GM13976 (cell line): Measurements from ENCODE around the gene NIF3L1.

Experiments used
- DNase-seq: peaks from one replicate; pipeline ENCODE4 v3.0.0; 2012; ENCODE audit warnings: low spot score
- CTCF ChIP-seq: IDR thresholded peaks from 2 replicates; pipeline ENCODE4 v1.5.1; 2012; ENCODE audit warnings: borderline replicate concordance, mild to moderate bottlenecking; ENCODE audit not compliant: insufficient read depth; ENCODE audit errors: extremely low read depth, missing control alignments, control extremely low read depth
- in situ Hi-C: fragments of 300-500 bp; cut with MboI; formaldehyde crosslinking; loops from one replicate; pipeline ENCODE4 v1.12.0; 2022; ENCODE audit warnings: low sequenced_read_pairs, mixed read lengths, inconsistent platforms; ENCODE audit not compliant: unreplicated experiment

NIF3L1 gene

GRCh38 chr2:200861617-200862155 is 27.5 kb upstream of the NIF3L1 start:
- no peak for DNase-seq
- no peak for TF ChIP-seq CTCF
- in situ Hi-C loops = no loop called here

GRCh38 chr2:200862532-200863000 is 26.6 kb upstream of the NIF3L1 start:
- no peak for TF ChIP-seq CTCF
- peak; percentile 48 for DNase-seq
- in situ Hi-C loops = no loop called here

- TF ChIP-seq CTCF = no peak
- in situ Hi-C loops = no loop called here
Measured at GRCh38 chr2:200863782-200864175, 25.4 kb upstream of the NIF3L1 start.

GRCh38 chr2:200864176-200865034 is 24.8 kb upstream of the NIF3L1 start, which contains the start of gene CLK1:
TSS of gene CLK1 (minus strand) at chr2:200864658. CDS start at chr2:200861862, 2,796 bp downstream.
- DNase-seq = peak; percentile 96
- TF ChIP-seq CTCF = no peak
- in situ Hi-C loops = no loop called here

More at GRCh38 chr2:200863782-200864175, 25.4 kb upstream of the NIF3L1 start:
- DNase-seq = no peak

- DNase-seq = no peak
- TF ChIP-seq CTCF = no peak
- in situ Hi-C loops = no loop called here
Measured at GRCh38 chr2:200869014-200869413, 20.2 kb upstream of the NIF3L1 start.

GRCh38 chr2:200871151-200871550 is 18.0 kb upstream of the NIF3L1 start:
- in situ Hi-C loops = no loop called here
- no peak for TF ChIP-seq CTCF
- no peak for DNase-seq
